ENCODE results near the gene YPEL4.

YPEL4 gene

DNA sequence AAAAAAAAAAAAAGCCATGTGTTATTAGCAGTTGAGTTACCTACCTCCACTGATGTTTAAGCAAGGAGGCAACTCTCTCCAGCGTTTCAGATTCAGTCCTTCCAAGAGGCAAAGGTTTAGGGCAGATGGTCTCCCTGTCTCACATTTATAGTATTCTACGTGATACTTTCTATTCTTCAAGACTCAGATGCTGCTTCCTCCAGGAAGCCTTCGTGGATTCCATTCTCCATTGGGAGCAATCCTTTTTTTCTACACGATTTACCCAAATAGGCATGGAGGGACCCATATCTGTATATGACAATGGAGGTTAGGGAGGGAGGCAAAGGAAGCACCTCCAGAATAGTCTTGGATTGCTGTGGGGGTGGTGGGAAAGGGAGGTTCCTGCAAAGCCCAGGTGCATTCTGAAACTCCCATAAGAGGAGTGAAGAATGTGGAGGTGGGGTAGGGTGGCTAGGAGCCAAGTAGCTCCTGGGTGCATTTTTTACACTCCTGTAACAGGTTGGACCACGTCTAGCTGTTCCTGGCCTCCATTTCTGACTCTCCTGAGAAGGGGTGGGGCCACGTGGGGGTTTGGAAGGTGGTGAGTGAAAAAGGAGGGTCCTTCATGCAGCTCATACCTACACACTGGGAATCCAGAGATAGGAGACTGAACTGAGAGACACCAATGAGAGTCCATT, 16.2 kb downstream of the YPEL4 start:
- TF ChIP-seq ZNF384 (IDR thresholded peaks at IDR 0.05) (no peak), LEF1 (IDR thresholded peaks at IDR 0.05; ENCODE audit: borderline replicate concordance) (no peak), FOXM1 (IDR thresholded peaks at IDR 0.05; ENCODE audit: borderline replicate concordance) (no peak), BHLHE40 (IDR thresholded peaks at IDR 0.05; ENCODE audit: borderline replicate concordance) (no peak), SUZ12 (IDR thresholded peaks at IDR 0.05) (no peak), FOXA1 (IDR thresholded peaks at IDR 0.05) (no peak), TARDBP (IDR thresholded peaks at IDR 0.05) (no peak), HDGF (IDR thresholded peaks at IDR 0.05; ENCODE audit: borderline replicate concordance) (no peak)
- POLR2A ChIA-PET, result interaction anchor here (0.8 kb wide), 1 partner anchor 65 kb away, joined by 3 read pairs; the partner anchor contains the start of gene UBE2L6
- DNase-seq (ENCODE audit: extremely low spot score), result no peak
- CTCF ChIA-PET, result interaction anchor here (2.4 kb wide), 1 partner anchor 11 kb away, joined by 6 read pairs; no protein-coding TSS in a partner anchor

DNA sequence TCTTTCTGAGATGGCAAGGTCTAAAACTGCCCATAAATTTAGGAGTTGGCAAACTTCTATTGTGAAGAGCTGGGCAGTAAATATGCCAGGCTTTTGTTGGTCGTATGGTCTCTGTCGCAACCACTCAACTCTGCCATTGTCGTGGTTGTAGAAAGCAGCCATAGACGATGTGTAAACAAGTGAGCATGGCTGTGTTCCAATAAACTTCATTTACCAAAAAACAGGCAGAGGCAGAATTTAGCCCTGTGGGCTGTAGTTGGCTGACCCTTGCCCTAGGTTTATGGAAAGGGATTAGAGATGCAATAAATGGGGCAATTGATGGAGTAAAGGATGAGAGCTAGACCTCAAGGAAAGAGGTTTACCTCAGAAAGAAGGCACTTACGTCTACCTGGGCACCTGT, 17.6 kb downstream of the YPEL4 start:
- POLR2A ChIA-PET, result no interaction called here
- CTCF ChIA-PET, result no interaction called here
- TF ChIP-seq PKNOX1 (IDR thresholded peaks at IDR 0.05), result no peak
- no peak for TF ChIP-seq FOXK2 (IDR thresholded peaks at IDR 0.05)
- no peak for TF ChIP-seq TARDBP (IDR thresholded peaks at IDR 0.05)
- TF ChIP-seq L3MBTL2 (conservative IDR thresholded peaks at IDR 0.05), result no peak
- no peak for TF ChIP-seq ZNF384 (IDR thresholded peaks at IDR 0.05)
- DNase-seq (ENCODE audit: extremely low spot score), result no peak

DNA sequence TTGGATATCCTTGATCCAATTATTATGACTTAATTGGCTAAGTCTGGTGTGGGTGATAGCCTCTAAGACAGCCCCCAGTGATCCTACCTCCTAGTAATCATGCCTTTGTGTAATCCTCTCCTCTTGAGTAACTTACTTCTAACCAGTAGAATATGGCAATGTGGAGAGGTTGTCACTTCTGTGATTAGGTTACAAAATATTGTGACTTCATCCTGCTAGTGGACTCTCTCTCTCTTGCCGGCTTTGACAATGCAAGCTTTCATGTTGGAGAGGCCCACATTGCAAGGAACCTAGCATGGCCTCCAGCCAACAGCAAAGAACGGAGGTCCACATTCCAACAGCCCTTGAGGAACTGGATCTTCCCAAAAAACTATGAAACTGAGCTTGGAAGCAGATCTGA, 19.5 kb downstream of the YPEL4 start:
- no peak for DNase-seq (ENCODE audit: extremely low spot score)
- POLR2A ChIA-PET, result no interaction called here
- CTCF ChIA-PET, result interaction anchor here (0.6 kb wide), 1 partner anchor 11 kb away, joined by 8 read pairs; no protein-coding TSS in a partner anchor
- TF ChIP-seq FOXA1 (IDR thresholded peaks at IDR 0.05) (no peak), PKNOX1 (IDR thresholded peaks at IDR 0.05) (no peak), ZNF384 (IDR thresholded peaks at IDR 0.05) (no peak), BHLHE40 (IDR thresholded peaks at IDR 0.05; ENCODE audit: borderline replicate concordance) (no peak), HDGF (IDR thresholded peaks at IDR 0.05; ENCODE audit: borderline replicate concordance) (no peak), FOXK2 (IDR thresholded peaks at IDR 0.05) (no peak), NFRKB (IDR thresholded peaks at IDR 0.05) (no peak), ELF4 (IDR thresholded peaks at IDR 0.05) (no peak), ARNT (IDR thresholded peaks at IDR 0.05) (no peak), FOXM1 (IDR thresholded peaks at IDR 0.05; ENCODE audit: borderline replicate concordance) (no peak), CTBP1 (IDR thresholded peaks at IDR 0.05; ENCODE audit: borderline replicate concordance) (no peak), LEF1 (IDR thresholded peaks at IDR 0.05; ENCODE audit: borderline replicate concordance) (no peak), SUZ12 (IDR thresholded peaks at IDR 0.05) (no peak), SP1 (IDR thresholded peaks at IDR 0.05) (no peak), TARDBP (IDR thresholded peaks at IDR 0.05) (no peak)

DNA sequence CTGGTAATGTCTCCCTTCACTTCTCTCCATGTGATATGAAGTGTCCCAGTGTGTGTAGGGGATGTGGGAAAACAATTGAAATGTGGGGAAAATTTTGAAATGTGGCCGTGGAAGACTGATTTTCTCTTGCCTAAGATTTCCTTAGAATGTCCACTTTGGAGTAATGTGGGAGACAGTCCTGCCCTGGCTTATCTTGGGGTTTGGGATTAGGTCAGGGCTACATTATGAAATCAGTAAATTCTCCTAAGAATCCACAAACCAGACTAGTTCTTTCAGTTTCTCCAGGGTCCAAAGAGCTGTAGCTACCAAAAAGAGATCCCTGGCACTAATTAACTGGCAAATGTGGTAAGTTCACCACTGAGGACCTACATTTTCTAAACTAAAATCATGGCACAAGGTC, 22.8 kb downstream of the YPEL4 start:
- no peak for DNase-seq (ENCODE audit: extremely low spot score)
- ChIA-PET CTCF (interaction anchor here (1.6 kb wide), 1 partner anchor 14 kb away, joined by 4 read pairs; no protein-coding TSS in a partner anchor), POLR2A (no interaction called here)
- no peak for TF ChIP-seq SP1 (IDR thresholded peaks at IDR 0.05)
- no peak for TF ChIP-seq CTBP1 (IDR thresholded peaks at IDR 0.05; ENCODE audit: borderline replicate concordance)
- TF ChIP-seq LEF1 (IDR thresholded peaks at IDR 0.05; ENCODE audit: borderline replicate concordance), result no peak
- TF ChIP-seq HDGF (IDR thresholded peaks at IDR 0.05; ENCODE audit: borderline replicate concordance), result no peak
- TF ChIP-seq BHLHE40 (IDR thresholded peaks at IDR 0.05; ENCODE audit: borderline replicate concordance), result no peak
- TF ChIP-seq PKNOX1 (IDR thresholded peaks at IDR 0.05), result no peak
- no peak for TF ChIP-seq FOXM1 (IDR thresholded peaks at IDR 0.05; ENCODE audit: borderline replicate concordance)
- no peak for TF ChIP-seq TARDBP (IDR thresholded peaks at IDR 0.05)
- TF ChIP-seq ELF4 (IDR thresholded peaks at IDR 0.05), result no peak
- TF ChIP-seq L3MBTL2 (conservative IDR thresholded peaks at IDR 0.05), result no peak
- no peak for TF ChIP-seq NFRKB (IDR thresholded peaks at IDR 0.05)
- no peak for TF ChIP-seq FOXA1 (IDR thresholded peaks at IDR 0.05)
- no peak for TF ChIP-seq ZNF384 (IDR thresholded peaks at IDR 0.05)
- TF ChIP-seq ARNT (IDR thresholded peaks at IDR 0.05), result no peak
- no peak for TF ChIP-seq SUZ12 (IDR thresholded peaks at IDR 0.05)
- TF ChIP-seq FOXK2 (IDR thresholded peaks at IDR 0.05), result no peak

GRCh38 chr11:57624864-57625263, 24.8 kb downstream of the YPEL4 start:
- CTCF ChIA-PET, result no interaction called here
- DNase-seq (ENCODE audit: extremely low spot score), result no peak
- TF ChIP-seq PKNOX1 (IDR thresholded peaks at IDR 0.05) (no peak), LEF1 (IDR thresholded peaks at IDR 0.05; ENCODE audit: borderline replicate concordance) (no peak), ZNF384 (IDR thresholded peaks at IDR 0.05) (no peak), HDGF (IDR thresholded peaks at IDR 0.05; ENCODE audit: borderline replicate concordance) (no peak), SUZ12 (IDR thresholded peaks at IDR 0.05) (no peak), NFRKB (IDR thresholded peaks at IDR 0.05) (no peak), FOXM1 (IDR thresholded peaks at IDR 0.05; ENCODE audit: borderline replicate concordance) (no peak), SP1 (IDR thresholded peaks at IDR 0.05) (no peak), FOXA1 (IDR thresholded peaks at IDR 0.05) (no peak), ELF4 (IDR thresholded peaks at IDR 0.05) (no peak), CTBP1 (IDR thresholded peaks at IDR 0.05; ENCODE audit: borderline replicate concordance) (no peak)
- POLR2A ChIA-PET, result no interaction called here

Data from HEK293T (cell line).